Esophagus muscularis mucosa (tissue), 3 donors: Measurements from ENCODE around the gene NDRG2.

Source experiments
- POLR2A ChIP-seq: fragments of 450-650 bp; IDR thresholded peaks from one replicate; pipeline ENCODE4 v1.6.1; 2017; ENCODE audit warnings: antibody characterized with exemption, moderate library complexity, mild to moderate bottlenecking, low read depth
- POLR2AphosphoS5 ChIP-seq, 2 donors: sonication (generic); formaldehyde crosslinking; IDR thresholded peaks; one replicate each; pipeline ENCODE4 v1.6.1; 2017; ENCODE audit warnings: antibody characterized with exemption in 2 of 2
- TF ChIP-seq, protein P1 (sequence below), 3 experiments: fragments of 200-600 bp in 2 of 3; fragments of 450-650 bp in 1 of 3; sonication (generic) in 2 of 3; IDR thresholded peaks; one replicate each; pipeline ENCODE4 v1.5.1; 2017 to 2019; ENCODE audit warnings: antibody characterized with exemption in 3 of 3, mild to moderate bottlenecking in 2 of 3, moderate library complexity in 1 of 3

DNA sequence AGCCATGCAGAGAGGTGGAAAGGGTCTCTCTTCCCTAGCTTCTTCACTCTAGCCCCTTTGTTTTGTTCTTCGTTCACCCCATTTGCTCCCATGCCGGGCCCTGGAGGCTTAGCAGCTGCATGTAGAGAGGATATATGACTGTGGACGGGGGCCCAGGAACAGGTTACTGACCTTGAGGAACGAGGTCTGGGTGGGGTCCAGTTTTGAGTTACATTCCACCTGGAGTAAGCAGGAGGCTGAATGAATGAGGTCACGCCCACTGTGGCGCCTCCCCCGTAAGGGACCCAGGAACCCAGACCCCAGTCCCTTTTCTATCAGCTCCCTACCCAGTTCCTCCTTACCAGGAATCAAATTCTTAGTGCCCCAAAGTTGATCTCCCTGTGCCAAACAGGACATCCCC lies 6.6 kb downstream of the NDRG2 start:
- no peak for TF ChIP-seq POLR2AphosphoS5 (IDR thresholded peaks at IDR 0.05)
- TF ChIP-seq, protein P1, sequence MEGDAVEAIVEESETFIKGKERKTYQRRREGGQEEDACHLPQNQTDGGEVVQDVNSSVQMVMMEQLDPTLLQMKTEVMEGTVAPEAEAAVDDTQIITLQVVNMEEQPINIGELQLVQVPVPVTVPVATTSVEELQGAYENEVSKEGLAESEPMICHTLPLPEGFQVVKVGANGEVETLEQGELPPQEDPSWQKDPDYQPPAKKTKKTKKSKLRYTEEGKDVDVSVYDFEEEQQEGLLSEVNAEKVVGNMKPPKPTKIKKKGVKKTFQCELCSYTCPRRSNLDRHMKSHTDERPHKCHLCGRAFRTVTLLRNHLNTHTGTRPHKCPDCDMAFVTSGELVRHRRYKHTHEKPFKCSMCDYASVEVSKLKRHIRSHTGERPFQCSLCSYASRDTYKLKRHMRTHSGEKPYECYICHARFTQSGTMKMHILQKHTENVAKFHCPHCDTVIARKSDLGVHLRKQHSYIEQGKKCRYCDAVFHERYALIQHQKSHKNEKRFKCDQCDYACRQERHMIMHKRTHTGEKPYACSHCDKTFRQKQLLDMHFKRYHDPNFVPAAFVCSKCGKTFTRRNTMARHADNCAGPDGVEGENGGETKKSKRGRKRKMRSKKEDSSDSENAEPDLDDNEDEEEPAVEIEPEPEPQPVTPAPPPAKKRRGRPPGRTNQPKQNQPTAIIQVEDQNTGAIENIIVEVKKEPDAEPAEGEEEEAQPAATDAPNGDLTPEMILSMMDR (IDR thresholded peaks at IDR 0.05): no peak
- TF ChIP-seq POLR2A: no peak
